PC-9 (cell line): ENCODE results near the gene MAGI1. TPM values are rescaled to one million over a fixed set of nuclear protein-coding genes. Genes with fewer than 3 reads are reported as not detected.

Experiments
- BruUV-seq: library from RNA; stranded (reverse); fragments of 400-500 nt; replicated peaks from 2 replicates; lab custom pipeline; 2021; lab: Mats Ljungman, UMichigan
- CTCF ChIA-PET: fragments of 300-600 bp; sonication (Branson Sonifier 250); formaldehyde crosslinking; loops from one replicate; lab custom pipeline; 2022; ENCODE audit warnings: antibody characterized with exemption; lab: Charles Lee
- POLR2A ChIA-PET: fragments of 300-600 bp; sonication (Branson Sonifier 250); formaldehyde crosslinking; loops from one replicate; lab custom pipeline; 2022; ENCODE audit warnings: antibody characterized with exemption; ENCODE audit not compliant: unreplicated experiment; lab: Charles Lee
- DNase-seq, 2 experiments: peaks; one replicate each; pipeline versions ENCODE4 v3.0.0 to v3.0.0-alpha.2; 2015 to 2022; ENCODE audit warnings: mixed read lengths in 1 of 2
- H2AFZ ChIP-seq: fragments of 200-600 bp; sonication (generic); 2 replicates; pipeline ENCODE4 v1.8.1; 2017; ENCODE audit warnings: antibody characterized with exemption
- H3F3A ChIP-seq: fragments of 200-600 bp; sonication (generic); 2 replicates; pipeline ENCODE4 v1.8.1; 2017; ENCODE audit warnings: antibody characterized with exemption, mild to moderate bottlenecking, low read depth; ENCODE audit not compliant: insufficient read depth
- H3K27ac ChIP-seq: fragments of 200-600 bp; sonication (generic); 2 replicates; pipeline ENCODE4 v1.6.1; 2016; ENCODE audit warnings: mixed run types
- H3K27me3 ChIP-seq: fragments of 200-600 bp; sonication (generic); 2 replicates; pipeline ENCODE4 v1.6.1; 2016; ENCODE audit warnings: low read depth, mixed run types; ENCODE audit not compliant: insufficient read depth
- H3K36me3 ChIP-seq: fragments of 200-600 bp; sonication (generic); 2 replicates; pipeline ENCODE4 v1.6.1; 2016; ENCODE audit warnings: low read depth, mixed run types
- H3K4me1 ChIP-seq: fragments of 200-600 bp; sonication (generic); replicated peaks from 2 replicates; pipeline ENCODE4 v1.6.1; 2016; ENCODE audit warnings: mixed run types; ENCODE audit not compliant: insufficient read depth
- H3K4me2 ChIP-seq: fragments of 200-600 bp; sonication (generic); 2 replicates; pipeline ENCODE4 v1.6.1; 2017; ENCODE audit warnings: mixed run types
- H3K4me3 ChIP-seq: fragments of 200-600 bp; sonication (generic); 2 replicates; pipeline ENCODE4 v1.6.1; 2016; ENCODE audit warnings: mixed run types
- H3K79me2 ChIP-seq: fragments of 200-600 bp; sonication (generic); 2 replicates; pipeline ENCODE4 v1.6.1; 2017; ENCODE audit warnings: low read depth, mixed run types
- H3K9me2 ChIP-seq: fragments of 200-600 bp; sonication (generic); 2 replicates; pipeline ENCODE4 v1.8.1; 2017; ENCODE audit warnings: mild to moderate bottlenecking; ENCODE audit not compliant: insufficient read depth
- H3K9me3 ChIP-seq: fragments of 200-600 bp; sonication (generic); 2 replicates; pipeline ENCODE4 v1.8.1; 2016; ENCODE audit warnings: low read depth; ENCODE audit not compliant: insufficient read depth
- H4K20me1 ChIP-seq: fragments of 200-600 bp; sonication (generic); 2 replicates; pipeline ENCODE4 v1.8.1; 2017; ENCODE audit not compliant: insufficient read depth
- EZH2 ChIP-seq: fragments of 200-600 bp; sonication (generic); IDR thresholded peaks from 2 replicates; pipeline ENCODE4 v1.8.0; 2017; ENCODE audit warnings: antibody characterized with exemption, low read depth
- intact Hi-C: fragments of 100-400 bp; cut with micrococcal nuclease; formaldehyde crosslinking; loops from one replicate; pipeline ENCODE4 v1.10.0; 2022; ENCODE audit not compliant: unreplicated experiment
- total RNA-seq: library from RNA; stranded (reverse); gene quantifications from 2 replicates; pipeline ENCODE4 v1.2.3, GENCODE V29; 2021
- TF ChIP-seq, protein P1 (sequence below): fragments of 200-600 bp; sonication (generic); conservative IDR thresholded peaks from 2 replicates; pipeline ENCODE4 v1.6.1; 2017; ENCODE audit warnings: mixed run types, antibody characterized with exemption, mild to moderate bottlenecking, moderate library complexity

The MAGI1 gene
- total RNA-seq, 1 experiment from 2014 or later: 23.3 TPM

DNA sequence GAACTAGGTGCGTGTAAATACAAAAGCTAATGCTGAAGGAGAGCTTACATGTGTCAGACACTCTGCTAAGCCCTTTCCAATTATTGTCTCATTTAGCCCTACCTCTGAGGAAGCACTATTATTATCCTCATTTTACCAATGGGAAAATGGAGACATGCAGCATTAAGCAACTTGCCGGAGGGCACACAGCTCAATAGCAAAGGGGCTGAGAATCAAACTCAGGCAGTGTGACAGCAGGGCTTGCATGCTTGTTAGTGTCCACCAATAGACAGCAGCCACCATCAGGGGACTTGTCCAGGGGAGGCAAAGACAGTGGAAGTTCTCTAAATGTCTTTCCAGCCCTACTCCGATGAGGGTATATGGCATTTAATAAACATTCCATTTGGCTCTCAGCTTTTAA is 548.6 kb downstream of the MAGI1 start:
- POLR2A ChIA-PET: no interaction called here
- no peak for DNase-seq
- BruUV-seq: no TSS peak
- no peaks in the 10 kb centered on the region for H4K20me1 ChIP-seq
- intact Hi-C loops: no loop called here
- no peak overlapping the region for H3K27ac ChIP-seq
- H3K4me1 ChIP-seq: no peaks in the 10 kb centered on the region
- CTCF ChIA-PET: no interaction called here
- no peaks in the 10 kb centered on the region for H3F3A ChIP-seq
- H3K27me3 ChIP-seq: no peaks in the 10 kb centered on the region
- no peaks in the 10 kb centered on the region for H3K79me2 ChIP-seq
- H2AFZ ChIP-seq: no peak overlapping the region
- no peak overlapping the region for H3K4me3 ChIP-seq
- TF ChIP-seq, protein P1, sequence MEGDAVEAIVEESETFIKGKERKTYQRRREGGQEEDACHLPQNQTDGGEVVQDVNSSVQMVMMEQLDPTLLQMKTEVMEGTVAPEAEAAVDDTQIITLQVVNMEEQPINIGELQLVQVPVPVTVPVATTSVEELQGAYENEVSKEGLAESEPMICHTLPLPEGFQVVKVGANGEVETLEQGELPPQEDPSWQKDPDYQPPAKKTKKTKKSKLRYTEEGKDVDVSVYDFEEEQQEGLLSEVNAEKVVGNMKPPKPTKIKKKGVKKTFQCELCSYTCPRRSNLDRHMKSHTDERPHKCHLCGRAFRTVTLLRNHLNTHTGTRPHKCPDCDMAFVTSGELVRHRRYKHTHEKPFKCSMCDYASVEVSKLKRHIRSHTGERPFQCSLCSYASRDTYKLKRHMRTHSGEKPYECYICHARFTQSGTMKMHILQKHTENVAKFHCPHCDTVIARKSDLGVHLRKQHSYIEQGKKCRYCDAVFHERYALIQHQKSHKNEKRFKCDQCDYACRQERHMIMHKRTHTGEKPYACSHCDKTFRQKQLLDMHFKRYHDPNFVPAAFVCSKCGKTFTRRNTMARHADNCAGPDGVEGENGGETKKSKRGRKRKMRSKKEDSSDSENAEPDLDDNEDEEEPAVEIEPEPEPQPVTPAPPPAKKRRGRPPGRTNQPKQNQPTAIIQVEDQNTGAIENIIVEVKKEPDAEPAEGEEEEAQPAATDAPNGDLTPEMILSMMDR: no peak
- TF ChIP-seq EZH2: no peak
- no peaks in the 10 kb centered on the region for H3K36me3 ChIP-seq
- H3K9me2 ChIP-seq: no peaks in the 10 kb centered on the region; the same call in 1 of the 2 replicates
- H3K9me3 ChIP-seq: no peaks in the 10 kb centered on the region
- H3K4me2 ChIP-seq: no peak overlapping the region

DNA sequence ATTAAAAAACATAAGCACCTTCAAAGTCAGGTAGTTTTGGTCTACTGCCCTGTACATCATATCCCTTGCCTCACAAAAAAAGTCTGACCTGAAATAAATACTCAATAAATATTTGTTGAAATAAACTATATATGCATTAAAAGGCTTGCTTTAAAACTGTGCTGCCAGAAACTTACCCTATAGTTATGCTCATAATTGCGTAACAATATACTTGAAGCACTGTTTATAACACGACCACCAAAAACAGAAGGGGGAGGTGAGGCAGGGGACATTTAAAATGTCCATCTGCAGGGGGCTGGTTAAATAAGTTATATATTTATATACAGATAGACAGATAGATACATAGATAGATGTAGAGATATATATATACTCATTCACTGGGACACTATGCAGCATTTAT is 549.5 kb downstream of the MAGI1 start:
- Histone ChIP-seq H3K4me2 (no peak overlapping the region), H3K9me3 (no peaks in the 10 kb centered on the region), H3K27ac (no peak overlapping the region), H3K27me3 (no peaks in the 10 kb centered on the region), H3K4me3 (no peak overlapping the region), H3K9me2 (no peaks in the 10 kb centered on the region; the same call in 1 of the 2 replicates), H2AFZ (no peak overlapping the region), H3K36me3 (no peaks in the 10 kb centered on the region), H4K20me1 (no peaks in the 10 kb centered on the region), H3K4me1 (no peaks in the 10 kb centered on the region), H3F3A (no peaks in the 10 kb centered on the region), H3K79me2 (no peaks in the 10 kb centered on the region)
- ChIA-PET CTCF (no interaction called here), POLR2A (no interaction called here)
- TF ChIP-seq, protein P1: no peak
- no peak for TF ChIP-seq EZH2
- BruUV-seq: no TSS peak
- DNase-seq: no peak
- intact Hi-C loops: no loop called here

DNA sequence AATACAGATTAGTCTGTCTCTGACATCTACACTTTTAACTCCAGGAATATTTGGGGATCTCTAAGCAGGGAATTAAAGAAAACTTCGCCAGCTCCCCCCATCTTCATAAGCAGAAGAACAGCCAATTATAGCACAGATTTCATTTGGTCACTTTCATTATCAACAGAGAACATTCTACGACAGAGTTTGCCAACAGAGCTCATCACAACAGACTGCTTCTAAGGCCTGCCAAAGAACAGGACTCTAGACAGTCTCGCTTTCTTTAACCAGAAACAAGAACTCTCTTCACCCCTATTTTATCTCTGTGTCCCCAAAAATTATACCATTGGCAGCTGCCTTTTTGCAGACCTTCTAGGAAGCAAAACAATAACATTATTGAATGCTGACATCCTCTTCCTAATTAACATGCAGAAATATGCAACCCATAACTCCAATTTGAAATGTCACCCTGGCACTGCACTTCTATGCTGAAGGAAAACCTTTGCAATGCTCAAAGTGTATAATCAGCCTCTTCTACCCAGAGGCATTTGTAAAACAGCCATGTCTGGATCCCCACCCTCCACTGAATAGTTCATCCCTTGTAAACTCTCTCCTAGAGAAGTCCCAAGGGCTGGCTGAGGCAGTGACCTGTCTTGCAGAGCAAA is 552.8 kb downstream of the MAGI1 start:
- H3K36me3 ChIP-seq: no peaks in the 10 kb centered on the region
- no peaks in the 10 kb centered on the region for H3K27me3 ChIP-seq
- no peak for TF ChIP-seq EZH2
- TF ChIP-seq, protein P1: no peak
- no peak overlapping the region for H3K4me3 ChIP-seq
- POLR2A ChIA-PET: no interaction called here
- H3K79me2 ChIP-seq: no peaks in the 10 kb centered on the region
- 0 out of 2 replicates have a peak, but pooled peaks cover 7% of the 10 kb centered on the region for H3K4me1 ChIP-seq
- H2AFZ ChIP-seq: no peak overlapping the region
- intact Hi-C loops: no loop called here
- H3K27ac ChIP-seq: no peak overlapping the region
- CTCF ChIA-PET: no interaction called here
- H3K9me2 ChIP-seq: no peaks in the 10 kb centered on the region; the same call in 1 of the 2 replicates
- no peaks in the 10 kb centered on the region for H4K20me1 ChIP-seq
- H3F3A ChIP-seq: no peaks in the 10 kb centered on the region
- BruUV-seq: no TSS peak
- no peak overlapping the region for H3K4me2 ChIP-seq
- no peak for DNase-seq
- no peaks in the 10 kb centered on the region for H3K9me3 ChIP-seq
